Astrocyte of the spinal cord (primary cell): ENCODE results near the gene SPON1.
A peak's percentile ranks its signal among the peaks of the same experiment; 100 is the strongest.
"Not testable (repeated sequence)": the region's sequence is repeated elsewhere in the genome, so short reads cannot be mapped to it uniquely, and the experiment has no call there.

Experiments used
- DNase-seq: peaks from one replicate; pipeline ENCODE4 v3.0.0; 2011; ENCODE audit warnings: low read depth, low spot score
- H3K4me3 ChIP-seq: 2 replicates; pipeline ENCODE4 v1.5.1; 2011; ENCODE audit warnings: low read depth, mild to moderate bottlenecking, low read length, moderate library complexity
- CTCF ChIP-seq: IDR thresholded peaks from 2 replicates; pipeline ENCODE4 v1.5.1; 2012; ENCODE audit warnings: low read depth, mild to moderate bottlenecking, low read length, inconsistent platforms
- in situ Hi-C: cut with HindIII; loops from 2 replicates; pipeline ENCODE4 v1.10.0; 2017; ENCODE audit warnings: low sequenced_read_pairs

Gene SPON1

DNA sequence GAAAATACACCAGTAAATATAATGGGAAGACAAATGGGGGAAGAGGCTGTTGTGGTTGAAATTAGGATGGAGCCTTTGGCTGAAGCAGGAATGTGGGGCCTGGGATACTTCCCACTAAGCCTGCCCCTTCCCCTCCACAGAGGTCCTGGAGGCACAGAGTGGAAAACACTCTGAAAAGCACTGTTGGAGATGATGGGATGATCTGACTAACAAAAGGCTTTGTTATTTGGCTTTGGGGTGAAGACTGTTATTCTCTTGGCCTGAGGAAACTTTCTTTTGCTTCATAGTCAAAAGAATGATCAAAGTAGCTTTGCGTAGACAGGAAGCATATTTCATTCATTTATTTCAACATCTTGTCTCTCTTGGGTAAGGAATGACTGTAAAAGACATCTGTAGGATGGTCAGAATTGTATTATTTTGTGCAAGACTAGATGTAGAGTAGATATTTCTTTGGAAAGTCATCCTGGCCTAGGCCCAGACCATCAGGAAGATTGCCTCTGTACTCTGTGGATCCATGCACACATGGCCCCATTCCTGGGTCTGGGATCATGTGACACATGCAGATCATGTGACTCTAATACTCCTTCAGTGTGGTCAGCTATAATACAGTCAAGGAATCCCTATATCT, 111.4 kb downstream of the SPON1 start:
- in situ Hi-C loops: no loop called here
- DNase-seq: no peak
- no peak overlapping the region for H3K4me3 ChIP-seq
- no peak for TF ChIP-seq CTCF

GRCh38 chr11:14075118-14076078, 112.9 kb downstream of the SPON1 start:
- in situ Hi-C loops: no loop called here
- no peak overlapping the region for H3K4me3 ChIP-seq
- DNase-seq: peak; percentile 35
- TF ChIP-seq CTCF: no peak

- in situ Hi-C loops: no loop called here
- DNase-seq: no peak
- H3K4me3 ChIP-seq: no peak overlapping the region
- no peak for TF ChIP-seq CTCF
These were observed 116.5 kb downstream of the SPON1 start for GRCh38 chr11:14079011-14079410.

DNA sequence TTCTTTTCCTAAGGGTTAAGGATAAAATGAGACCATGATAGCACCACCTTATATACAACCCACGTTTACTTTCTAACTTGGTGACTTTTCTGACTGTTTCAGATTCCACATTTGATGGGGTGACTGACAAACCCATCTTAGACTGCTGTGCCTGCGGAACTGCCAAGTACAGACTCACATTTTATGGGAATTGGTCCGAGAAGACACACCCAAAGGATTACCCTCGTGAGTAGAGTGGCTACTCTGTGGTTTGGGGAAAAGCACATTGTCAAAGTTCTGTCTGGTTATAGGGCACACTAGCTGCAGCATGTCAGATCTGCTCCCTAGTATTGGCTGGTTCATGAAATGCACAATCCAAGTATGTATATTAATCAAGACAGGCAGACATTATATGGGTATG, 117.3 kb downstream of the SPON1 start:
- DNase-seq: no peak
- in situ Hi-C loops: no loop called here
- H3K4me3 ChIP-seq: no peak overlapping the region
- no peak for TF ChIP-seq CTCF

GRCh38 chr11:14081581-14082231, 119.2 kb downstream of the SPON1 start:
- in situ Hi-C loops: no loop called here
- H3K4me3 ChIP-seq: no peak overlapping the region
- no peak for TF ChIP-seq CTCF
- DNase-seq: no peak

- TF ChIP-seq CTCF: no peak
- in situ Hi-C loops: no loop called here
- no peak for DNase-seq
- H3K4me3 ChIP-seq: no peak overlapping the region
These were observed 119.8 kb downstream of the SPON1 start for GRCh38 chr11:14082338-14082737.

DNA sequence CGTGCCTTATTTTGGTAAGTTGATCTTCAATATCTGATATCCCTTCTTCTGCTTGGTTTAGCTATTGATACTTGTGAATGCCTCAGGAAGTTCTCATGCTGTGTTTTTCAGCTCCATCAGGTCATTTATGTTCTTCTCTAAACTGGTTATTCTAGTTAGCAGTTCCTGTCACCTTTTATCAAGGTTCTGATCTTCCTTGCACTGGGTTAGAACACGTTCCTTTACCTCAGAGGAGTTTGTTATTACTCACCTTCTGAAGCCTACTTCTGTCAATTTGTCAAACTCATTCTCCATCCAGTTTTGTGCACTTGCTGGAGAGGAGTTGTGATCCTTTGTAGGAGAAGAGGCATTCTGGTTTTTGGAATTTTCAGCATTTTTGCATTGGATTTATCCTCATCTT, 126.3 kb downstream of the SPON1 start:
- H3K4me3 ChIP-seq, in situ Hi-C loops, DNase-seq: not testable (repeated sequence)
